ENCODE results near the gene TRMT44. TPM values are rescaled to one million over a fixed set of nuclear protein-coding genes. Genes with fewer than 3 reads are reported as not detected.

Gene TRMT44
- total and polyA plus RNA-seq, 2 of the 4 experiments (the other 2 are of a cell fraction) = 7.3 to 8.1 TPM

DNA sequence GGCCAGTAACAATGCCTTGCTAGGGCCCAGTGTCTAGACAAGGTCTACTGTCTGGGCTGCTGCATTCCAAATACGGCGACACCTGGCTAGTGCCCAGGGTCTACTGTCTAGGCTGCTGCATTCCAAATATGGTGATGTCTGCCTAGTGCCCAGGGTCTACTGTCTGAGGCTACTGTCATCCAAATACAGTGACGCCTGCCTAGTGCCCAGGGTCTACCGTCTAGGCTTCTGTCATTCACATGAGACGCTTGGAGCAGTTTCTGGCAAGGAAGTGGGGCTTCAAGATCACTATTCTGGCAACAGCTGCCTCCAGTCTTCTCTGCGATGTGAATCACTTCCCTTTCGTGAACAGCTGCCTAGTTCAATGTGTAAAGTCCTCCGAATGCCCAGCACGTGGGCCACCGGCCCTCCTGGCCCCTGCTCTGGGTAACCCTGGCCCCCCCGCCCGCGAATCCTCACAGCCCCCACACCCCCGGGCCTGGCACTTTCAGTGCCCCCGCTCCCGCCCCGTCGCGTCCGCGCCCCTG lies 12.8 kb upstream of the TRMT44 start:
- Histone ChIP-seq H2BK5ac (ENCODE audit: low read depth, low read length, poor library complexity, severe bottlenecking) (peak overlapping the region; percentile 59), H3K9ac (ENCODE audit: low read depth, low read length) (peak overlapping the region; percentile 74), H3K9me3 (ENCODE audit: control insufficient read depth, insufficient read depth, low read length) (no peaks in the 10 kb centered on the region), H4K5ac (ENCODE audit: low read depth, low read length) (peak overlapping the region; percentile 24; the same call in 1 of the 2 replicates), H3K14ac (replicated peaks; ENCODE audit: low read depth, low read length) (peak overlapping the region; percentile 81), H3K79me1 (ENCODE audit: low read depth in 1 of 2, low read length in 2 of 2) (peaks cover 20 to 37% of the 10 kb centered on the region in 2 experiments), H2AFZ (replicated peaks; ENCODE audit: low read length, poor library complexity) (peak overlapping the region; percentile 98), H2BK20ac (ENCODE audit: low read depth, low read length) (no peak overlapping the region), H2BK15ac (ENCODE audit: low read depth, low read length) (no peak overlapping the region), H2AK5ac (ENCODE audit: low read depth, low read length) (peak overlapping the region; percentile 73; the same call in 1 of the 2 replicates), H3K56ac (ENCODE audit: extremely low read depth, insufficient read depth, low read length) (peak overlapping the region; percentile 71; the same call in 1 of the 2 replicates), H3K36me3 (ENCODE audit: control insufficient read depth, insufficient read depth, low read length) (no peaks in the 10 kb centered on the region), H2AK9ac (replicated peaks; ENCODE audit: low read depth, low read length, poor library complexity) (peak overlapping the region; percentile 90), H3K9me1 (ENCODE audit: insufficient read depth, low read length) (0 out of 2 replicates have a peak, but pooled peaks cover under 1% of the 10 kb centered on the region), H3K27me3 (ENCODE audit: control insufficient read depth, insufficient read depth, low read length) (no peaks in the 10 kb centered on the region), H4K20me1 (ENCODE audit: insufficient read depth, low read length) (peaks cover 4% of the 10 kb centered on the region; the same call in 1 of the 2 replicates), H3K4ac (ENCODE audit: low read depth, low read length) (peak overlapping the region; percentile 85), H3K4me3 (ENCODE audit: insufficient read depth, low read depth, low read length) (peak overlapping the region; percentile 82), H3K23ac (ENCODE audit: low read depth, low read length) (peak overlapping the region; percentile 96), H3K27ac (ENCODE audit: insufficient read depth, low read length) (peak overlapping the region; percentile 75), H4K8ac (ENCODE audit: low read depth in 2 of 2, low read length in 2 of 2) (peak overlapping the region in 1 of 2 experiments; percentile 70; a peak in 1 of 4 replicates), H3K4me1 (ENCODE audit: control insufficient read depth, insufficient read depth, low read length) (0 out of 2 replicates have a peak, but pooled peaks cover 1% of the 10 kb centered on the region), H2BK120ac (ENCODE audit: low read depth, low read length) (no peak overlapping the region; the same call in 1 of the 2 replicates), H3K4me2 (ENCODE audit: low read depth, low read length) (peak overlapping the region; percentile 97), H3K18ac (ENCODE audit: low read depth, low read length) (no peak overlapping the region), H4K91ac (ENCODE audit: insufficient read depth, low read depth, low read length) (peak overlapping the region; percentile 48; the same call in 1 of the 2 replicates)
- ATAC-seq (ENCODE audit: low read depth) (no peak; the same call in 1 of the 2 replicates), DNase-seq (peak; percentile 33)
- ChIA-PET CTCF (interaction anchor here (1.0 to 1.6 kb wide), 5 partner anchors 9 to 251 kb away, joined by 3 to 7 read pairs (median 4); no protein-coding TSS in a partner anchor), POLR2A (ENCODE audit: unreplicated experiment) (no interaction called here)
- dilution Hi-C loops (cut with HindIII; ENCODE audit: low sequenced_read_pairs, unreplicated experiment) = no loop called here
- intact Hi-C loops (cut with micrococcal nuclease) = no loop called here
- in situ Hi-C loops (cut with MboI; ENCODE audit: low sequenced_read_pairs) = loop anchor here (25.0 kb wide), 1 partner anchor 1659 kb away; no protein-coding TSS in a partner anchor
- 5% methylated on average over 13 of the region's 21 CpGs; no CpG with 5 or more reads in 1 of the 2 experiments for WGBS, 2 experiments (ENCODE audit: extremely low coverage in 2 of 2, insufficient read length in 1 of 2)
- TF ChIP-seq, protein P1, sequence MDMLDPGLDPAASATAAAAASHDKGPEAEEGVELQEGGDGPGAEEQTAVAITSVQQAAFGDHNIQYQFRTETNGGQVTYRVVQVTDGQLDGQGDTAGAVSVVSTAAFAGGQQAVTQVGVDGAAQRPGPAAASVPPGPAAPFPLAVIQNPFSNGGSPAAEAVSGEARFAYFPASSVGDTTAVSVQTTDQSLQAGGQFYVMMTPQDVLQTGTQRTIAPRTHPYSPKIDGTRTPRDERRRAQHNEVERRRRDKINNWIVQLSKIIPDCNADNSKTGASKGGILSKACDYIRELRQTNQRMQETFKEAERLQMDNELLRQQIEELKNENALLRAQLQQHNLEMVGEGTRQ (IDR thresholded peaks at IDR 0.05; ENCODE audit: low read depth, low read length) = no peak
- TF ChIP-seq POLR2A (IDR thresholded peaks at IDR 0.05; ENCODE audit: low read depth, low read length) (no peak), FOS (IDR thresholded peaks at IDR 0.05; ENCODE audit: low read depth, low read length) (no peak), RFX5 (IDR thresholded peaks at IDR 0.05; ENCODE audit: low read depth, low read length) (no peak), MXI1 (IDR thresholded peaks at IDR 0.05; ENCODE audit: borderline replicate concordance, low read depth, low read length) (no peak), NFE2L2 (IDR thresholded peaks at IDR 0.05; ENCODE audit: low read depth, low read length) (no peak), RCOR1 (IDR thresholded peaks at IDR 0.05; ENCODE audit: insufficient replicate concordance, low read length) (no peak), SMC3 (IDR thresholded peaks at IDR 0.05; ENCODE audit: low read depth, low read length) (no peak), MAFK (IDR thresholded peaks at IDR 0.05; ENCODE audit: low read depth, low read length) (no peak), MAZ (IDR thresholded peaks at IDR 0.05; ENCODE audit: borderline replicate concordance, low read depth, low read length) (no peak), RAD21 (IDR thresholded peaks at IDR 0.05; ENCODE audit: low read length) (no peak), CHD1 (IDR thresholded peaks at IDR 0.05; ENCODE audit: low read depth, low read length) (no peak), BHLHE40 (IDR thresholded peaks at IDR 0.05; ENCODE audit: low read depth, low read length) (no peak)
- TF ChIP-seq, protein P2, sequence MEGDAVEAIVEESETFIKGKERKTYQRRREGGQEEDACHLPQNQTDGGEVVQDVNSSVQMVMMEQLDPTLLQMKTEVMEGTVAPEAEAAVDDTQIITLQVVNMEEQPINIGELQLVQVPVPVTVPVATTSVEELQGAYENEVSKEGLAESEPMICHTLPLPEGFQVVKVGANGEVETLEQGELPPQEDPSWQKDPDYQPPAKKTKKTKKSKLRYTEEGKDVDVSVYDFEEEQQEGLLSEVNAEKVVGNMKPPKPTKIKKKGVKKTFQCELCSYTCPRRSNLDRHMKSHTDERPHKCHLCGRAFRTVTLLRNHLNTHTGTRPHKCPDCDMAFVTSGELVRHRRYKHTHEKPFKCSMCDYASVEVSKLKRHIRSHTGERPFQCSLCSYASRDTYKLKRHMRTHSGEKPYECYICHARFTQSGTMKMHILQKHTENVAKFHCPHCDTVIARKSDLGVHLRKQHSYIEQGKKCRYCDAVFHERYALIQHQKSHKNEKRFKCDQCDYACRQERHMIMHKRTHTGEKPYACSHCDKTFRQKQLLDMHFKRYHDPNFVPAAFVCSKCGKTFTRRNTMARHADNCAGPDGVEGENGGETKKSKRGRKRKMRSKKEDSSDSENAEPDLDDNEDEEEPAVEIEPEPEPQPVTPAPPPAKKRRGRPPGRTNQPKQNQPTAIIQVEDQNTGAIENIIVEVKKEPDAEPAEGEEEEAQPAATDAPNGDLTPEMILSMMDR (conservative IDR thresholded peaks at IDR 0.05; ENCODE audit: low read depth, low read length) = no peak
- BruUV-seq (replicated peaks) = no TSS peak
